Measurements from ENCODE around the gene CDYL2.

CDYL2 gene

GRCh38 chr16:80557037-80557436 lies 247.4 kb downstream of the CDYL2 start:
- DNase-seq (ENCODE audit: low read depth in 1 of 2, low spot score in 1 of 2) = no peak

DNA sequence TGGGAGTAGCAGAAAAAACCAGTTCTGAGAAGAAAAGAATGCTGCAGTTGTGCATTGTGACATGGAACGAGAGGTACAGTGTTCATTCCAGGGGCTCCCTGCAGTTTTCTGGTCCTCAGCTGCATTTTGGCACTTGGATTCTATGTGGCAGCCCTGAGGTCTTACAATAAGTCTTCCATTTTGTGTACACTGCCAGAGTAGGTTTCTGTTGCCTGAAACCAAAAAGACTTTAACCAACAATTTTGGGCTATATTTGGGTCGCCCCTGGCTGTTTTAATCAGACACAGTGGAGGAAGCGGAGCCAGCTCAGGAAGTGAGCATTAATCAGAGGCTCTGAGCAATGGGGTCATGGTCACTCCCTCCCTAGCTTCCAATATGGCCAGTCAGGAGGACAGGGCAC lies 247.9 kb downstream of the CDYL2 start:
- no peak for DNase-seq (ENCODE audit: low read depth in 1 of 2, low spot score in 1 of 2)

DNA sequence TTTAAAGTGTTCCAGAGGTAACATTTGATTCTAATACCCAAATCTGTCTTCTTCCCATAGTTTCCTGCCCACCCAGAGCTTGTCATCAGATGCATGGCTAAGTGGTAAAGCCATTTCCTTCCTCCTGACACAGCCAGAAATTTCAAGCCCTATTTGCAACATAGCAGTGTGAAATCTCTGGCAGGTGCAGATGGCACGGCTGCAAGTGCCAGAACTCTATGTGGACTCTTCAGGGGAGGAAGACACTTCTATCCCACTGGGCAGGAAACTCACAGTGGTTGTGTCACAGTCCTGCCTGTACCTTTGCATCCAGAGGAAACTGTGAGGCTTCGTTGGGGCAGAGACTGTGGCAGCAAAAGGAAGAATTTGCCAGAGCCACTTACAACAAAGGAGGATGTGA lies 250.4 kb downstream of the CDYL2 start:
- DNase-seq (ENCODE audit: low read depth in 1 of 2, low spot score in 1 of 2) = no peak

- DNase-seq (ENCODE audit: low read depth in 1 of 2, low spot score in 1 of 2) = no peak
These were observed 252.1 kb downstream of the CDYL2 start for GRCh38 chr16:80552277-80552676.
